Caco-2 (cell line): Measurements from ENCODE around the gene DCAF8. TPM values are rescaled to one million over a fixed set of nuclear protein-coding genes. Genes with fewer than 3 reads are reported as not detected.

Experiments used
- BruUV-seq: library from RNA; stranded (reverse); fragments of 400-500 nt; replicated peaks from 2 replicates; lab custom pipeline; 2021; lab: Mats Ljungman, UMichigan
- CTCF ChIA-PET: fragments of 300-600 bp; sonication (Branson Sonifier 250); formaldehyde crosslinking; loops from one replicate; lab custom pipeline; 2022; ENCODE audit warnings: antibody characterized with exemption; lab: Charles Lee
- POLR2A ChIA-PET: fragments of 300-600 bp; sonication (Branson Sonifier 250); formaldehyde crosslinking; loops from one replicate; lab custom pipeline; 2022; ENCODE audit warnings: antibody characterized with exemption; lab: Charles Lee
- DNase-seq, 2 experiments: peaks; one replicate each; pipeline versions ENCODE4 v3.0.0 to v3.0.0-alpha.2; 2020 to 2022
- H3K27me3 ChIP-seq: replicated peaks from 2 replicates; pipeline ENCODE4 v1.6.0; 2011; ENCODE audit warnings: low read length; ENCODE audit not compliant: control insufficient read depth, insufficient read depth
- H3K36me3 ChIP-seq: 2 replicates; pipeline ENCODE4 v1.5.1; 2011; ENCODE audit warnings: low read length; ENCODE audit not compliant: control insufficient read depth, insufficient read depth
- H3K4me1 ChIP-seq: fragments of 250-450 bp; sonication (Bioruptor Pico); 2 replicates; pipeline ENCODE4 v1.5.1; 2020; ENCODE audit warnings: mild to moderate bottlenecking
- H3K4me3 ChIP-seq: 2 replicates; pipeline ENCODE4 v1.5.1; 2011; ENCODE audit warnings: low read depth, mild to moderate bottlenecking, control low read depth, low read length
- H3K9me3 ChIP-seq: fragments of 250-450 bp; sonication (Bioruptor Pico); 2 replicates; pipeline ENCODE4 v1.5.1; 2020; ENCODE audit warnings: mild to moderate bottlenecking, moderate library complexity
- H3K27ac Mint-ChIP-seq: one replicate; pipeline ENCODE4 v1.8.0; 2022; ENCODE audit warnings: mixed read lengths; ENCODE audit not compliant: unreplicated experiment
- H3K27me3 Mint-ChIP-seq: one replicate; pipeline ENCODE4 v1.8.0; 2022; ENCODE audit warnings: mixed read lengths; ENCODE audit not compliant: insufficient read depth, unreplicated experiment
- H3K36me3 Mint-ChIP-seq: one replicate; pipeline ENCODE4 v1.8.0; 2022; ENCODE audit warnings: mild to moderate bottlenecking, mixed read lengths; ENCODE audit not compliant: insufficient read depth, unreplicated experiment
- H3K4me1 Mint-ChIP-seq: one replicate; pipeline ENCODE4 v1.8.0; 2022; ENCODE audit warnings: low read depth, mixed read lengths; ENCODE audit not compliant: unreplicated experiment
- H3K4me3 Mint-ChIP-seq: one replicate; pipeline ENCODE4 v1.8.0; 2022; ENCODE audit warnings: mild to moderate bottlenecking, moderate library complexity, mixed read lengths; ENCODE audit not compliant: unreplicated experiment
- H3K9me3 Mint-ChIP-seq: one replicate; pipeline ENCODE4 v1.8.0; 2022; ENCODE audit warnings: mixed read lengths; ENCODE audit not compliant: unreplicated experiment
- CTCF ChIP-seq, 2 experiments: fragments of 200-600 bp in 1 of 2; IDR thresholded peaks; 1 replicate in 1 of 2; 2 replicates in 1 of 2; pipeline versions ENCODE4 v1.5.1 to v1.8.0; 2011 to 2022; ENCODE audit warnings: antibody characterized with exemption in 1 of 2, control low read depth in 1 of 2, inconsistent platforms in 1 of 2, low read depth in 1 of 2, low read length in 1 of 2, mild to moderate bottlenecking in 1 of 2, moderate library complexity in 1 of 2; ENCODE audit not compliant: insufficient read depth in 1 of 2, severe bottlenecking in 1 of 2, unreplicated experiment in 1 of 2
- intact Hi-C: fragments of 100-400 bp; cut with micrococcal nuclease; formaldehyde crosslinking; loops from one replicate; pipeline ENCODE4 v1.10.0; 2022; ENCODE audit not compliant: unreplicated experiment
- total RNA-seq: library from RNA; stranded (reverse); gene quantifications from 2 replicates; pipeline ENCODE4 v1.2.3, GENCODE V29; 2022

The DCAF8 gene
- total RNA-seq, 1 experiment from 2014 or later, result 112 TPM

- CTCF ChIA-PET, result interaction anchor here (0.7 to 3.5 kb wide), 5 partner anchors 30 to 102 kb away, joined by 4 to 106 read pairs (median 6); no protein-coding TSS in a partner anchor
- Histone ChIP-seq H3K4me1 (peaks cover 17% of the 10 kb centered on the region), H3K27me3 (no peaks in the 10 kb centered on the region), H3K4me3 (no peak within 1 kb of the TSS), H3K9me3 (no peaks in the 10 kb centered on the region), H3K36me3 (no peaks in the 10 kb centered on the region)
- POLR2A ChIA-PET, result no interaction called here
- Mint-ChIP-seq H3K36me3 (no peaks in the 10 kb centered on the region), H3K4me1 (no peaks in the 10 kb centered on the region), H3K27me3 (no peaks in the 10 kb centered on the region), H3K9me3 (no peaks in the 10 kb centered on the region), H3K27ac (no peak within 1 kb of the TSS), H3K4me3 (no peak within 1 kb of the TSS)
- TF ChIP-seq CTCF (IDR thresholded peaks at IDR 0.05; ENCODE audit: insufficient read depth in 1 of 2, low read depth in 1 of 2, low read length in 1 of 2, severe bottlenecking in 1 of 2, unreplicated experiment in 1 of 2), result no peak
- no TSS peak for BruUV-seq
- DNase-seq, result no peak
- intact Hi-C loops, result no loop called here
Measured at GRCh38 chr1:160189649-160190625, 72.4 kb downstream of the DCAF8 start, which contains the start of gene CASQ1. Gene CASQ1, plus strand, starts transcription at chr1:160190575. Its CDS starts 177 bp downstream, at chr1:160190752.

GRCh38 chr1:160188341-160188740 is 74.0 kb downstream of the DCAF8 start:
- H3K27me3 ChIP-seq, result no peaks in the 10 kb centered on the region
- BruUV-seq, result no TSS peak
- no peak for TF ChIP-seq CTCF (IDR thresholded peaks at IDR 0.05; ENCODE audit: insufficient read depth in 1 of 2, low read depth in 1 of 2, low read length in 1 of 2, severe bottlenecking in 1 of 2, unreplicated experiment in 1 of 2)
- Mint-ChIP-seq H3K27me3 (no peaks in the 10 kb centered on the region), H3K27ac (no peak overlapping the region), H3K9me3 (no peaks in the 10 kb centered on the region), H3K36me3 (no peaks in the 10 kb centered on the region), H3K4me3 (no peak overlapping the region), H3K4me1 (no peaks in the 10 kb centered on the region)
- POLR2A ChIA-PET, result no interaction called here
- no peak for DNase-seq
- intact Hi-C loops, result no loop called here
- H3K9me3 ChIP-seq, result no peaks in the 10 kb centered on the region
- CTCF ChIA-PET, result no interaction called here
- H3K4me1 ChIP-seq, result peaks cover 13% of the 10 kb centered on the region
- no peaks in the 10 kb centered on the region for H3K36me3 ChIP-seq
- H3K4me3 ChIP-seq, result no peak overlapping the region

- no peak overlapping the region for H3K27ac Mint-ChIP-seq
- Histone ChIP-seq H3K9me3 (no peaks in the 10 kb centered on the region), H3K4me1 (peaks cover 5% of the 10 kb centered on the region; the same call in 1 of the 2 replicates), H3K27me3 (no peaks in the 10 kb centered on the region), H3K36me3 (no peaks in the 10 kb centered on the region), H3K4me3 (no peak overlapping the region)
- H3K36me3 Mint-ChIP-seq, result no peaks in the 10 kb centered on the region
- no peaks in the 10 kb centered on the region for H3K4me1 Mint-ChIP-seq
- no peak for TF ChIP-seq CTCF (IDR thresholded peaks at IDR 0.05; ENCODE audit: insufficient read depth in 1 of 2, low read depth in 1 of 2, low read length in 1 of 2, severe bottlenecking in 1 of 2, unreplicated experiment in 1 of 2)
- no peak overlapping the region for H3K4me3 Mint-ChIP-seq
- no peak for DNase-seq
- intact Hi-C loops, result no loop called here
- ChIA-PET CTCF (no interaction called here), POLR2A (no interaction called here)
- no TSS peak for BruUV-seq
- no peaks in the 10 kb centered on the region for H3K9me3 Mint-ChIP-seq
- H3K27me3 Mint-ChIP-seq, result no peaks in the 10 kb centered on the region
Measured at GRCh38 chr1:160187407-160187806, 74.9 kb downstream of the DCAF8 start.
